Smooth muscle cell of the pulmonary artery (primary cell): ENCODE results near the gene ABCD3. TPM values are rescaled to one million over a fixed set of nuclear protein-coding genes. Genes with fewer than 3 reads are reported as not detected.

Experiments
- total RNA-seq: library from RNA; depleted of rRNA; stranded (reverse); fragments of >200 nt; gene quantifications from 2 replicates; pipeline ENCODE4 v1.2.3, GENCODE V29; 2014

Gene ABCD3
- total RNA-seq: 39.5 and 49.2 TPM in 2 replicates

DNA sequence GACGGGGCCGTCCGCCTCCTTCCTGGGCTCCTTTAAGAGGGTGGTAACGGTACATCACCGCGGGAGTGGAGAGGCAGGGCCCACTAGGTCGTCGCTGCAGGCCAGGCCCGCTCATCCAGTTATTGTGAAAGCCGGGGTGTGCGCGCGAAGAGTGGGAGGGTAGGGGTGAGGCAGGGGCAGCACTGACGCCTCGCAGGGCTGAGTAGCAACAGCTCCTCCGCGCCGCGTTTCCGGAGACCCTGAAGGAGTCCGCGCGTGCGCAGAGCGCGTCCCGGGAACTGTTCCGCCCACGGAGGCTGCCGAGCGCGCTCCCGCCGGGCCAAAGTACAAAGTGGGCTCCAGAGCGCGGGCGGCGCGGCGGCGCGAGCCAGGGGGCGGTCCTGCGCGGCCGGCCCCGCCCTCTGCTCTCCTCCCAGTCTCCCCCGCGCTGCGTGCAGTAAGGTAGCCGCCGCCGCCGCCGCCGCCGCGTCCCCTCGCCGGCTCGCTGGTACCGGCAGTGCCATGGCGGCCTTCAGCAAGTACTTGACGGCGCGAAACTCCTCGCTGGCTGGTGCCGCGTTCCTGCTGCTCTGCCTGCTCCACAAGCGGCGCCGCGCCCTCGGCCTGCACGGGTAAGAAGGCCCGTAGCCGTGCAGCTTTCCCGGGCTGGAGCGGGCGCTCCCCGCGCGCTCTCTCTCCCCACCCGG lies at the start of gene ABCD3:
Gene ABCD3 (plus strand): TSS at position 412 of the 686 bp plus-strand sequence. CDS start 90 bp downstream, at position 502.

GRCh38 chr1:94541246-94542087 lies 123.3 kb downstream of the ABCD3 start, which contains the start of gene F3:
F3 (minus strand) TSS chr1:94541759; CDS start chr1:94541636, 123 bp downstream.

Other genes starting within 250 kb of the ABCD3 start
- 50.1 and 56.6 TPM in 2 replicates for gene ARHGAP29, start 180.8 kb upstream of the ABCD3 start, total RNA-seq
- gene F3, start 123.4 kb downstream of the ABCD3 start, total RNA-seq: 22.9 and 114 TPM in 2 replicates